ELF-1 (cell line): Measurements from ENCODE around the gene RFNG.

Source experiments
- DNase-seq: peaks from one replicate; pipeline ENCODE4 v3.0.0-alpha.2; 2016; ENCODE audit warnings: low read depth, low spot score

Gene RFNG

GRCh38 chr17:82058855-82059249 lies 7.2 kb upstream of the RFNG start:
- no peak for DNase-seq

GRCh38 chr17:82058230-82058854 lies 6.7 kb upstream of the RFNG start:
- DNase-seq = no peak

- no peak for DNase-seq
Observed at GRCh38 chr17:82056729-82057621, 5.4 kb upstream of the RFNG start.

- DNase-seq = no peak
Observed at GRCh38 chr17:82055965-82056728, 4.5 kb upstream of the RFNG start.

- no peak for DNase-seq
Observed at GRCh38 chr17:82055023-82055964, 3.7 kb upstream of the RFNG start.

- no peak for DNase-seq
Observed at GRCh38 chr17:82054351-82055022, 2.9 kb upstream of the RFNG start.

- no peak for DNase-seq
Observed at GRCh38 chr17:82053556-82054263, 2.1 kb upstream of the RFNG start.

- DNase-seq = no peak
Observed at GRCh38 chr17:82053130-82053529, 1.5 kb upstream of the RFNG start.

GRCh38 chr17:82052638-82053059 lies 1.0 kb upstream of the RFNG start:
- no peak for DNase-seq

- DNase-seq = no peak
Observed at GRCh38 chr17:82050761-82051641, 610 bp downstream of the RFNG start.

GRCh38 chr17:82050152-82050760 lies 1.4 kb downstream of the RFNG start:
- no peak for DNase-seq

- no peak for DNase-seq
Observed at GRCh38 chr17:82049521-82049971, 2.1 kb downstream of the RFNG start.

GRCh38 chr17:82049106-82049505 lies 2.5 kb downstream of the RFNG start:
- DNase-seq = no peak

- DNase-seq = no peak
Observed at GRCh38 chr17:82048571-82048971, 3.0 kb downstream of the RFNG start.

GRCh38 chr17:82047914-82048570 lies 3.6 kb downstream of the RFNG start:
- DNase-seq = no peak

- DNase-seq = no peak
Observed at GRCh38 chr17:82047379-82047778, 4.2 kb downstream of the RFNG start.

- DNase-seq = no peak
Observed at GRCh38 chr17:82046903-82047302, 4.7 kb downstream of the RFNG start.

- no peak for DNase-seq
Observed at GRCh38 chr17:82045936-82046484, 5.6 kb downstream of the RFNG start.
